Astrocyte of the hippocampus (primary cell): ENCODE data around the gene C1orf122.

Experiments
- DNase-seq: peaks from one replicate; pipeline ENCODE4 v3.0.0; 2011; ENCODE audit warnings: low read depth, low spot score

The C1orf122 gene

DNA sequence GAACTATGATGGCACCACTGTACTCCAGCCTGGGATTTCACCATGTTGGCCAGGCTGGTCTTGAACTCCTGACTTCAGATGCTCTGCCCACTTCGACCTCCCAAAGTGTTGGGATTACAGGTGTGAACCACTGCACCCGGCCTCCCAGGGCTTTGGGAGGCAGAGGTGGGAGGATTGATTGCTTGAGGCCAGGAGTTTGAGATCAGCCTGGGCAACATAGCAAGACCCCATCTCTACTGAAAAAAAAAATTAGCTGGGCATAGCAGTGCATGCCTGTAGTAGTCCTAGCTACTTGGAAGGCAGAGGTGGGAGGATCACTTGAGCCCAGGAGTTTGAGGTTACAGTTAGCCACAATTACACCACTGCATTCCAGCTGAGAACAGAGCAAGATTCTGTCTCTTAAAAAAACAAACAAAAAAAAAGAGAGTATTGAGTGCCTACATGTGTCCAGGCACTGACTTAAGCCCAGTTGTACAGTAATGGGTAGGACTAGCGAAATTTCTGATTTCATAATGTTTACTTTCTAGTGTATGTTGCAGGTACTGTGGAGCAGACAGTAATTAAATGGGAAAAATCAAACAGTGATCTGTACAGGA is 9.7 kb upstream of the C1orf122 start:
- peak; percentile 75 for DNase-seq

- DNase-seq = no peak
Observed at GRCh38 chr1:37802439-37802838, 5.2 kb upstream of the C1orf122 start.

GRCh38 chr1:37807220-37807554 is 403 bp upstream of the C1orf122 start:
- DNase-seq = no peak

DNA sequence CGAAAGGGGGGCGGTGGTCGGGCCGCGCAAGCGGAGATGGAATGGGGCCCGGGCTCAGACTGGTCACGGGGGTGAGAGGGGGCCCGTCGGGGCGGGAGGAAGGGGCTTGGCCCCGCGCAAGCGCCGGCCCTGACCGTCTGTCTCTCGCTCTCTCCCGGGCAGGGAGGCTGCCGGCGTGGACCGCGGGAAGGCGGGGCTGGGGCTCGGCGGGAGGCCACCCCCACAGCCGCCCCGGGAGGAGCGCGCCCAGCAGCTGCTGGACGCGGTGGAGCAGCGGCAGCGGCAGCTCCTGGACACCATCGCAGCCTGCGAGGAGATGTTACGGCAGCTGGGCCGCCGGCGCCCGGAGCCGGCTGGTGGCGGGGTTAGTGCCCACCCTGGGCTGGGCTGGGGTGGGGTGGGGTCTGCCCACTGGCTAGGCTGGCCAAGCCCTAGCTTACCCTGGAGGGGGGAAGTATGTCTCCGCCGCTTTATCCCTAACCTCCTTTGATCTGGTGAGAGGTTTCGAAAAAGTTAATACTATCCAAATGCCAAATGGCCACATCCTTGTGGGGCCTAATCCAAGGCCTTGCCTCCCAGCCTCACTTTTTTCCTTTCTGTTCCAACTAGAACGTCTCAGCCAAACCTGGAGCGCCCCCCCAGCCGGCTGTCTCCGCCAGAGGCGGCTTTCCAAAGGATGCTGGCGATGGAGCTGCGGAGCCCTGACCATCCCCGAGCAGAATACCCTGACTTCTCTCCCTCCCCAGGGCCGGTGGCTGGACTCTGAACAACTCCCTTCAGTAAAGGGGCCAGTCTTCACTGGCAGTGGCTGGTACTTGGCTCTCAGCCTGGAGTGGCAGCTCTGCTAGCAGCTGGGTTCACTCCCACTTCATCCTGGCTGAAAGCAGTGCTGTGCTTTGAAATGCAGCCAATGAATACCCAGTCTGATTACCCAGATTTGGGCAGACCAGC is 1.1 kb downstream of the C1orf122 start:
- DNase-seq = peak; percentile 91

GRCh38 chr1:37809942-37810341 is 2.4 kb downstream of the C1orf122 start:
- no peak for DNase-seq

DNA sequence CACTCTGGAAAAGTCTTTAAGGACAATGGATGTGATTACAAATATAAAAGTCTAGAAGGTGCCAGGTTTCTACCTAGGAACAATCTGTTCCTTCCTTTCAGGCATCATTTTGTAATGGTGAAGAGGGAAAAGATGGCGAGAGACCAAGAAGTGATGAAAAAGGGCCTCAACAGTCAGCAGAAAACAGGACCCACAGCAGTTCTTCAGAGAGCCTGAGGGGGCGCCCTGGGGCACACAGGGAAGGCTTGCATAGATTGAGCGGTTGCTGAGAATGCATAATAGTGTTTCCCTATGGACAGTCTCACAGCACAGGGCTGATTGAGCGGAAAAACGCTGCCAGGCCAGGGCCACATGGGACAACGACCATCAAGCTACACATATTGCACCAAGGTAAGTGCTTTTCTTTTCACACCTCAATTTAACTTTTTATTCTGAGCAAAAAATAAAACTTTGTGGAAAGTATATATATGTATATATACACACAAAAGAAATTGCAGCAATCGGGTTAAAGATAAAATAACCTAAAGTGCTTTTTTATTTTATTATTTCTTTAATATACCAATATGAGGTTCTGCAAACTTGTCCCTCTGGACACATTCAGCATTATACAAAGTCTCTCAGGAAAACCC is 3.6 kb downstream of the C1orf122 start:
- DNase-seq = peak; percentile 83

- DNase-seq = no peak
Observed at GRCh38 chr1:37813529-37814145, 6.0 kb downstream of the C1orf122 start.

- no peak for DNase-seq
Observed at GRCh38 chr1:37814252-37814651, 6.7 kb downstream of the C1orf122 start.

DNA sequence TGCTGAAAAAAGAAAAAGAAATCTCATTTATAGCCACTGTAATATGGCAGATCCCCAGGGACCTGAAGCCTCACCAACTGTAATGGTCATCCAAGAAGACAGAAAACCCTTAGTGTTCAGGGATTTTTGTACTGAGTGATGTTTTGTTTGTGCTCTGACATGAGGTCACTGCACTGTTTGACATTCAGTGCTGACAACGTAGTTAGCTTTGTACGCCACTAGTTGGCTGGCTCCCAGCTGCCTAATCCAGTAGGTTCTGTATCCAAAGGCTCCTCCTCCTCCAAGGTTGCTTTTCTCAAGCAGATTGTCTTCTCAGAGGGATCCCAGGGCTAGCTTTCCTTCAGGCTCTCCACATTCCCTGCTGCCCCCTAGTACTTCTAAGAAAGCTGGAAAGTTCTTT is 9.9 kb downstream of the C1orf122 start:
- peak; percentile 50 for DNase-seq

DNA sequence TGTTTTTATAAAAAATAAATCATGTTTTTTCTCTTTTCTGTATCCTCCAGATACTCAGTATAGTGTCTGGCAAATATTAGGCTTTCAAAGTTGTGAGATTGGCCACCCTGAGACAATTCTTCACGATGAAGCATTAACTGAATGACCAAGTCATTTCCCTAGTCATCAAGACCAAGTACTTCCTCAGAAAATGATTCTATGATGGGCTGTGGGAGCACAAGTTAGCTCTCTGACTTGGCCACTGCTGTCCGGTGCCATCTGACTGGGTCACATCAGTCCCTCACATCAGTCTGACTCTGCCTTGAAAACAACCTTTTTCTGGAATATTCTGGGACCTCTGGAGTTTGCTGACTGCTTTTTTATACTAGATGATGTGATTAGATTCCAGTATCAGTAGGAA is 13.9 kb downstream of the C1orf122 start:
- no peak for DNase-seq

DNA sequence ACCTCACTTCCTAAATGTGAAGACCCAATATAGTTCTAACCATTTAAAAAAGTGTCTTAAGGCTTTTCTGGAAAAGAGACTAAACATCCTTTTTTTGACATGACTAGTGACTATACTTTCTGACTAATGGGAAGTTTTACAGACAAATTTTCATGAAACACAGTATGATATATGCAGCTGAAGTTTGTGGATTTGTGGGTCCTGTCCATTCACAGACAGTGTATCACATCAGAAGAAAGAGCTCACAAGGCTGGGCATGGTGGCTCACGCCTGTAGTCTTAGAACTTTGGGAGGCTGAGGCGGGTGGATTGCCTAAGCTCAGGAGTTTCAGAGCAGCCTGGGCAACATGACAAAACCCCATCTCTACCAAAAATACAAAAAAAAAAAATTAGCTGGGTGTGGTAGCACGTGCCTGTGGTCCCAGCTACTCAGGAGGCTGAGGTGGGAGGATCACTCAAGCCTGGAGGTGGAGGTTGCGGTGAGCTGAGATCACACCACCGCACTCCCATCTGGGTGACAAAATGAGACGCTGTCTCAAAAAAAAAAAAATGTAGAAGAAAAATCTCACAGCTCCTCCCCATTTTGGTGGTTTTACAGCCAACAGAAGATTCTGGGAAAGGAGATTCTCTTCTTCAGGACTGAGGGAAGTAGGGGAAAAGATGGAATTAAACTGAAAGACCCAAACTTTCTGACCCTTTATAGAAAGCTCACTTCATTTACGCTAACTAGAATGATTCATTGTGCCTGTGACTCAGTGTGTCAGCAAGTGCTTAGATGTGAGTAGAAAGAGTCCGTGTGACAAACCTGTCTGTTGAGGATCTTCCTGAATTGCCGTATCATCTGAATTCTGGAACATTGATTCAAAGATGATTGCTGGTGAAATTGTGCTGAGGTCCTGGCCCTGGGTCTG is 15.6 kb downstream of the C1orf122 start:
- peak; percentile 25 for DNase-seq

DNA sequence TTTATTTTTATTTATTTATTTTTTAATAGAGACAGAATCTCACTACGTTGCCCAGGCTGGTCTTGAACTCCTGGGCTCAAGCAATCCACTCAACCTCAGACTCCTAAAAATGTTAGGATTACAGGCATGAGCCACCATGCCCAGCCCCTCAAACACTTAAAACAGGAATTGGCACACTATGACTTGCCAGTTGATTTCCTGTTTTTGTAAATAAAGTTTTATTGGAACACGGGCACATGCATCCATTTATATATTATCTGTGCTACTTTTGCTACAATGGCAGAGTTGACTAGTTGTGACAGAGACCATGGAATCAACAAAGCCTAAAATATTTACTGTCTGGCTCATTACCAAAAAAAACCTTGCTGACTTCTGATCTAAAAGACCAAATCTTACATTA is 16.4 kb downstream of the C1orf122 start:
- DNase-seq = no peak

DNA sequence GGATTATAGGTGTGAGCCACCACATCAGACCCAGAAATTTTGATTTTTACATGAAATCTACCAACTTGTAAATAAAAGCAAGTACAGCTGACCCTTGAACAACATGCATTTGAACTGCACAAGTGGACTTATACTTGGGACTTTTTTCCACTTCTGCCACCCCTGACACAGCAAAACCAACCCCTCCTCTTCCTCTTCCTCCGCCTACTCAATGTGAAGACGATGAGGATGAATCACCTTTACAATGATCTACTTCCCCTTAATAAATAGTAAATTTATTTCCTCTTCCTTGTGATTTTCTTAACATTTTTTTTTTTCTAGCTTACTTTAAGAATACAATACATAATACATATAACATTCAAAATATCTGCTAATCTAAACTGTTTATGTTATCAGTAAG is 17.9 kb downstream of the C1orf122 start:
- no peak for DNase-seq

- no peak for DNase-seq
Observed at GRCh38 chr1:37828410-37829074, 21.0 kb downstream of the C1orf122 start.

DNA sequence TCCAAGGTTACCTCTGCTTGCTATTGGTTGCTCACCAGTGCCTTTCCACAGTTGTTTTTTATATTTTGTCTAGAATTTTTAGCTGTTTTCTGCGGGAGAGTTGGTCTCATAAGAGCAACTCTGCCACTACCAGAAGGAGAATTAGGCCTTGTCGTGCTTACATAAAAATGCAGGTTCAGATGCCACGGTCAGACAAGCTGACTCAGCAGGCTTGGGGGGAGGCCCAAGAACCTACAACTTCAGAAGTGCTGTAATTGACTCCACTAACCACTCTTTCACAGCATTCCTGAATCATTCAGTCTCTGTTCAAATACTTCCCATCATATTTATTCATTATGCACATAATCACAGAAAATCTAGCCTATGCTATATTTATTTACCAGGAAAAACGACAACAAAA is 23.5 kb downstream of the C1orf122 start:
- DNase-seq = peak; percentile 17

GRCh38 chr1:37831809-37832208 is 24.2 kb downstream of the C1orf122 start:
- no peak for DNase-seq

- no peak for DNase-seq
Observed at GRCh38 chr1:37836788-37837187, 29.2 kb downstream of the C1orf122 start.

DNA sequence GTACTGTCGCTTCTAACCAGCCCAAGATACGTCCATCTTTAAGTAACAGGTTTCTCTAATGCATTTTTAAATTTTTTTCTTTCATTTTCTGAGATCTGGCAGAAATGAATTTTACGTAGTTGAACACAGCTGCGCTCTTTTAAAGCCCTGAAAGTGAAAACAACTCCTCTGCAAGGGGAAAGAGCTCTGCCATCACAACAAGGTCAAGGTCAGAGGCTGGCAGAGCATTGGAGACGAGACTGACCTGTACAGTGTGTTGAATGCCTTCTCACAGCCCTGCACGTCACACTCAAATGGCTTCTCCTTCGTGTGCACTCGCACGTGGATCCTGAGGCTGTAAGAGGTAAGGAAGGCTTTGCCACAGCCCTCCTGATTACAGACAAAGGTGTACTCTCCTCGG is 32.1 kb downstream of the C1orf122 start:
- DNase-seq = no peak

GRCh38 chr1:37840711-37841110 is 33.1 kb downstream of the C1orf122 start:
- no peak for DNase-seq

DNA sequence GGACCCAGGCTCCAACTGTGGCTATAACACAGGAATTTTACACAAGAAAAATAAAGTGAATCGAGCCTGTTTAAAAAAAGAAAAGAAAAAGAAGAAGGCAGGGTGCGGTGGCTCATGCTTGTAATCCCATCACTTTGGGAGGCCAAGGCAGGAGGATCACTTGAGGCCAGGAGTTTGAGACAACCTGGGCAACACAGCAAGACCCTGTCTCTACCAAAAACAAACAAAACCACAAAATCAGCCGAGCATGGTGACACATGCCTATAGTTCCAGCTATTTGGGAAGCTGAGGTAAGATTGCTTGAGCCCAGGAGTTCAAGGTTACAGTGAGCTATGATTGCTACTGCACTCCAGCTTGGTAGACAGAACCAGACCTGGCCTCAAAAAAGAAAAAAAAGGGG is 34.1 kb downstream of the C1orf122 start:
- no peak for DNase-seq

DNA sequence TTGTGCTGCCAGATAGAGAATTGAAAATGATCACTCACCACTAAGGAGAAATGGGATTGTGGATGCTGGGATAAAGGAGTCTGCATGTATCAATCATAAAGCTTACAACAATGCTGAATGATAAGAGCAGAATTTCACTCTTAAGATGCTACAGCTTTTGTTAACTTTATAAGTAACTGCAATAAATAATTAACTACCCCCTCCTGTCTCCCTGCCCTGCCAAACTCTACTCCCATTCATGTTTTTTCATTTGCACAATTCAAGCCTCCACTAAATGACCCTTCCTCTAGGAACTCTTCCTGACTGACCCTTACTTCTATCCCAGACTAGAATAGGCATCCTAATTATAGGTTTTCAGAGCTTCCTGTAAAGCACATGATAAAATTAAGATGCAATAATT is 36.9 kb downstream of the C1orf122 start:
- no peak for DNase-seq
